NAMALWA (cell line): ENCODE measurements around the gene S100A1.
"Not testable (repeated sequence)": the region's sequence is repeated elsewhere in the genome, so short reads cannot be mapped to it uniquely, and the experiment has no call there.

Source experiments
- DNase-seq: peaks from one replicate; pipeline ENCODE4 v3.0.0-alpha.2; 2015; ENCODE audit warnings: low spot score

Gene S100A1

DNA sequence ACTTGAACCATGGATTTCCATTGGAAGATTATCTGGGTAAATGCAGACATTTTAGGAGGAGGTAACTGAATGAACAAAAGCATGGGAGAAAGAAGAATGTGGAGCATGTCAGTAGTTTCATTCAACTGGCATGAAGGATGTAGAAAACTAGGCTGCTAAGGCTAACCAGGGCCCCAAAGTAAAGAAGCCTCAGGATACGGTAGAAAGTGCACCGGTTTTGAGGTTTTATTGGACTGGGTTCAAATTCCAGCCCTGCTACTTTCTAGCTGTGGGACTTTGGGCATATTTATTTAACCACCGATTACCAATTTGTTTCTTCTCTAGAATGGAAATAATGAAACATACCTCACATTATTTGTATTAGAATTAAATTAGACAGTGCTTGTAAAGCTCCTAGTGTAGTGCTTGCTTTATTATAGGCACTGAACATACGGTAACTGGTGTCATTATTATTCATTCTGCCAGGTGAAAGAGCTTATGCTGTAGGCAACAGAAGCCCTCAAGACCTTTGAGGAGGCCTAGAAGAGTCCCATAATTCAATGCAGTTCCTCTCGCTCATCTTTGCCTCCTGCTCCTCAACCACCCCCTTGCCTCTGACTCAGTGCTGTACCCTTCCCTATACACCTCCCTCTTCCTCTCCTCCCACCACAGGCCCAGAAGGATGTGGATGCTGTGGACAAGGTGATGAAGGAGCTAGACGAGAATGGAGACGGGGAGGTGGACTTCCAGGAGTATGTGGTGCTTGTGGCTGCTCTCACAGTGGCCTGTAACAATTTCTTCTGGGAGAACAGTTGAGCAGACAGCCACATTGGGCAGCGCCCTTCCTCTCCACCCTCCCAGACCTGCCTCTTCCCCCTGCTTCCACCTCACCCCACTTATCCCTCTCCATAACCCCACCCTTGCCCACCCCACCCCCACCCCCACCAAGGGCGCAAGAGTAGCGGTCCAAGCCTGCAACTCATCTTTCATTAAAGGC, 3.1 kb downstream of the S100A1 start:
- no peak for DNase-seq

- DNase-seq, result no peak
These were observed 5.0 kb downstream of the S100A1 start for GRCh38 chr1:153633161-153633753.

GRCh38 chr1:153633754-153634665, 5.8 kb downstream of the S100A1 start, which contains the start of gene CHTOP:
Gene CHTOP (plus strand): TSS chr1:153634066. CDS start chr1:153636589, 2,523 bp downstream.
- DNase-seq, result peak; percentile 100

GRCh38 chr1:153635872-153636271, 7.6 kb downstream of the S100A1 start:
- DNase-seq, result no peak

GRCh38 chr1:153636312-153636711, 8.1 kb downstream of the S100A1 start:
- DNase-seq, result no peak

GRCh38 chr1:153638261-153638660, 10.0 kb downstream of the S100A1 start:
- DNase-seq, result no peak

GRCh38 chr1:153639280-153639679, 11.0 kb downstream of the S100A1 start:
- DNase-seq, result no peak

- not testable (repeated sequence) for DNase-seq
These were observed 12.0 kb downstream of the S100A1 start for GRCh38 chr1:153640213-153640612.

GRCh38 chr1:153640861-153641260, 12.6 kb downstream of the S100A1 start:
- DNase-seq, result no peak

GRCh38 chr1:153642161-153642560, 13.9 kb downstream of the S100A1 start:
- DNase-seq, result no peak

DNA sequence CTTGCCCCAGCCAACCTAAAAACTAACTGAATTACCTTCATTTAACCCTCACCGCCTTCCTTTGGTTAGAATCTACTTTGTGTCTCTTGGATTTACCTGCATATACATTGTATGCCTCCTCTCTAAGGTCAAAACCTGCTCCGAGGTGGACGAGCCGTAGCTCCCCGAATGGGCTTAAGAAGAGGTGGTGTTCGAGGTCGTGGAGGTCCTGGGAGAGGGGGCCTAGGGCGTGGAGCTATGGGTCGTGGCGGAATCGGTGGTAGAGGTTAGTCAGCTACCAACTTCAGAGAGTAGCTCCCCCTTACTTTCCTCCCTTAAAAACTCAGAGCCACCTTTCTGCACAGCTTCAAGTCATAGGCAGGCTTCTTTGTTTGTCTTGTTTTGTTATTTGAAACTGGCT, 14.9 kb downstream of the S100A1 start:
- DNase-seq, result no peak

GRCh38 chr1:153643816-153644215, 15.6 kb downstream of the S100A1 start:
- no peak for DNase-seq

DNA sequence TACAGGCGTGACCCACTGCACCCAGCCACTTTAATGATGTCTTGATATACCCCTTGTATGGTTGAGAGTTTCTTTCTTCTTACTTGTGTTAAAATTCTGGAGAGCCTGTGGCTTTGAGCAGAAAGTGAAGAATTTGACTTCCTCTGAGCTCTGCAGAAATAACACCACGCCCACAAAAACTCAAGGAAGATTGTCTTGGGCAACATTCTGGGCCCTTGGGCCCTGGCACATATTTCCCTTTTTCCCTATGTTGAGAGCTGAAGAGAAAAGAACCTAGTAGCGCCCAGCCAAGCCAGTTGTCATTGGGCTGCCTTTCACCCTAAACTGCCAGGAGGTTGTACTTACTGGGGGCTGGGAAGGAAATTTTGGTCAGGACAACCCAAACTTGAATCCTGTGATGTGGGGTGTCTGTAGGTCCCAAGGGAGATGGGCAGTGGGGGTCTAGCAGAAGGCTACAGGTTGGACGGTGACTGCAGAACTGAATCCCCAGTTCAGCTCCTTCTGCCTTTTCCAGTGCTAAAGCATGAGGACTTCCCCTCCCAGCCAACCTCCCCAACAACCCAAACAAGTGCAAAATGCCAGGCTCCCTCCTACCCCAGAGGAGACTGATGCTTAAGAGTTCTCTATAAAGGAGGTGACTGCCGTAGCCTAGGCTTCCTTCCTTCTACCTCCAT, 18.6 kb downstream of the S100A1 start:
- DNase-seq, result no peak

- no peak for DNase-seq
These were observed 19.1 kb downstream of the S100A1 start for GRCh38 chr1:153647346-153647714.

- no peak for DNase-seq
These were observed 19.9 kb downstream of the S100A1 start for GRCh38 chr1:153648000-153648643.

GRCh38 chr1:153649137-153649862, 21.1 kb downstream of the S100A1 start:
- peak; percentile 34 for DNase-seq

GRCh38 chr1:153649863-153650235, 21.6 kb downstream of the S100A1 start:
- DNase-seq, result no peak

DNA sequence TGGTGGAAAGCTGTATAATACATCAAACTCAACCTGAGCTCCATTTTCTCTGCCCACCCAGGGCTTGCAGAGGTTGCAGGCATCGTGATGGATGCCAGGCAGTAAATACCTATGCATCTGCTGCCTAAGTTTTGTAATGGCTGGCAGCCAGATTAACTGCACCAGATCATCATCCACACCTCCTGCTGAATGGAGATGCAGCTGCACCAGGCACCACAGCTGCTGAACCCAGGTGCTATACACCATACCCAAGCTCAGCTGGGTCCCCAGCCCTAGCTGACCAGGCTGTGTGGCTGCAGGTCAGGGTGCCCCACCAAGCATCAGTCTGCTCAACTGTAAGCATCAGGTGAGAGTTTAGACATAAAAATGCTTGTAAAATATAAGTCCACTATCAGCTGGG, 23.5 kb downstream of the S100A1 start:
- peak; percentile 63 for DNase-seq

DNA sequence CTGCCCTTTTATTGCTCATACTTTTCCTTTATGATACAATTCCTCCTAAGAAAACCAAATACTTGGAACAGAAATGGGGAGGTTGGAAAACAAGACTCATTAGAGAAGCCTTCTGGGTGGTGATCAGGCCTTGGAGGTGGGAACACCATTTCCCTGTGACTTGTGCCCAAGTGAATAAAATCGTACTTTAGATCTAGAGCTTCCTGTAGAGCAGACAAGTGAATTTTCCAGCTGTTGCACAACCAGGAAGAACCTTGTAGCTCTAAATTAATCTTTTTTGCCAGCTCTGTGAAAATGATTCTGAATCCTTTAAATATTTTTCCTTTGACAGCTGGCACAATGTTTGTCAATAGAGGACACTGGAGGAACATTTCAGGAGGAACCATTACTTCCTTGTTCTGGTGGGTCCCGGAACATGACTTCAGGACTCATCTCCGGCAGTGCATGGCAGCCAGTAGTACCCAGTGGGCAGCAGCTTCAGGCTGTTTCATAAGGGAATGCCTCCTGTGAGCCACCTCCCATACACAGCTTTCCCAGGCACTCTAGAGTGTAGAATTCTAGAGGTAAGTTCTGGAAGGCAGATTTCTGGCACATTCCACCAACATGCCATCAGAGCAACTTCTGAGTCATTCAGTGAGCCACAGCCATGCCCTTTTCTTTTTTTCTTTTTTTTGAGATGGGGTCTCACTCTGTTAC, 24.7 kb downstream of the S100A1 start:
- no peak for DNase-seq

- no peak for DNase-seq
These were observed 27.1 kb downstream of the S100A1 start for GRCh38 chr1:153655333-153655732.
